Measurements from ENCODE around the gene IFNL1.
"Not testable (repeated sequence)": the region's sequence is repeated elsewhere in the genome, so short reads cannot be mapped to it uniquely, and the experiment has no call there.

Gene IFNL1

GRCh38 chr19:39296055-39296645 is at the start of gene IFNL1:
TSS of gene IFNL1 (plus strand) at chr19:39296407. CDS start at chr19:39296422, 15 bp downstream.
- DNase-seq (ENCODE audit: low read depth in 4 of 4, low spot score in 1 of 4), result no peak

- DNase-seq (ENCODE audit: low read depth in 4 of 4, low spot score in 1 of 4), result peak in 1 of 4 experiments; percentile 17
These were observed 49.1 kb upstream of the IFNL1 start for GRCh38 chr19:39246951-39247669.

GRCh38 chr19:39247701-39248664 is 48.2 kb upstream of the IFNL1 start:
- no peak for DNase-seq (ENCODE audit: low read depth in 4 of 4, low spot score in 1 of 4)

GRCh38 chr19:39248806-39249205 is 47.4 kb upstream of the IFNL1 start, which contains the start of gene IFNL4:
TSS of gene IFNL4 (minus strand) at chr19:39248856.
- no peak for DNase-seq (ENCODE audit: low read depth in 4 of 4, low spot score in 1 of 4)

- no peak for DNase-seq (ENCODE audit: low read depth in 4 of 4, low spot score in 1 of 4)
These were observed 45.1 kb upstream of the IFNL1 start for GRCh38 chr19:39251081-39251480.

- no peak for DNase-seq (ENCODE audit: low read depth in 4 of 4, low spot score in 1 of 4)
These were observed 44.4 kb upstream of the IFNL1 start for GRCh38 chr19:39251846-39252245.

GRCh38 chr19:39252458-39252857 is 43.7 kb upstream of the IFNL1 start:
- DNase-seq (ENCODE audit: low read depth in 4 of 4, low spot score in 1 of 4), result no peak

GRCh38 chr19:39253374-39254149 is 42.6 kb upstream of the IFNL1 start:
- DNase-seq (ENCODE audit: low read depth in 4 of 4, low spot score in 1 of 4), result no peak

GRCh38 chr19:39254531-39255345 is 41.5 kb upstream of the IFNL1 start:
- DNase-seq (ENCODE audit: low read depth in 4 of 4, low spot score in 1 of 4), result no peak

- no peak for DNase-seq (ENCODE audit: low read depth in 4 of 4, low spot score in 1 of 4)
These were observed 39.0 kb upstream of the IFNL1 start for GRCh38 chr19:39257227-39257626.

- no peak for DNase-seq (ENCODE audit: low read depth in 4 of 4, low spot score in 1 of 4)
These were observed 34.5 kb upstream of the IFNL1 start for GRCh38 chr19:39261704-39262103.

- DNase-seq (ENCODE audit: low read depth in 4 of 4, low spot score in 1 of 4), result no peak
These were observed 33.7 kb upstream of the IFNL1 start for GRCh38 chr19:39262496-39262895.

- no peak for DNase-seq (ENCODE audit: low read depth in 4 of 4, low spot score in 1 of 4)
These were observed 32.3 kb upstream of the IFNL1 start for GRCh38 chr19:39263912-39264305.

GRCh38 chr19:39264306-39265290 is 31.6 kb upstream of the IFNL1 start:
- no peak for DNase-seq (ENCODE audit: low read depth in 4 of 4, low spot score in 1 of 4)

GRCh38 chr19:39265321-39265916 is 30.8 kb upstream of the IFNL1 start:
- DNase-seq (ENCODE audit: low read depth in 4 of 4, low spot score in 1 of 4), result no peak

- DNase-seq (ENCODE audit: low read depth in 4 of 4, low spot score in 1 of 4), result not testable (repeated sequence)
These were observed 28.1 kb upstream of the IFNL1 start, which contains the start of gene IFNL2 for GRCh38 chr19:39268085-39268484. TSS of gene IFNL2 (plus strand) at chr19:39268396. CDS start at chr19:39268569, 173 bp downstream.

GRCh38 chr19:39268531-39269223 is 27.5 kb upstream of the IFNL1 start:
- DNase-seq (ENCODE audit: low read depth in 4 of 4, low spot score in 1 of 4), result not testable (repeated sequence)

- DNase-seq (ENCODE audit: low read depth in 4 of 4, low spot score in 1 of 4), result not testable (repeated sequence)
These were observed 26.8 kb upstream of the IFNL1 start for GRCh38 chr19:39269369-39269768.
